KBM-7 (cell line): ENCODE data around the gene VIPR2.
"Not testable (repeated sequence)": the region's sequence is repeated elsewhere in the genome, so short reads cannot be mapped to it uniquely, and the experiment has no call there.

Experiments used
- DNase-seq: peaks from one replicate; pipeline ENCODE4 v3.0.0-alpha.2; 2015
- in situ Hi-C: fragments of 300-500 bp; cut with MboI; formaldehyde crosslinking; loops from 2 replicates; pipeline ENCODE4 v1.14.3; 2020; ENCODE audit warnings: low sequenced_read_pairs, low pct_unique_long_range_greater_than_20kb, mixed read lengths

VIPR2 gene

GRCh38 chr7:159112136-159113011 is 32.3 kb downstream of the VIPR2 start:
- in situ Hi-C loops: no loop called here
- no peak for DNase-seq

- in situ Hi-C loops: no loop called here
- DNase-seq: no peak
Observed at GRCh38 chr7:159109653-159110035, 35.0 kb downstream of the VIPR2 start.

DNA sequence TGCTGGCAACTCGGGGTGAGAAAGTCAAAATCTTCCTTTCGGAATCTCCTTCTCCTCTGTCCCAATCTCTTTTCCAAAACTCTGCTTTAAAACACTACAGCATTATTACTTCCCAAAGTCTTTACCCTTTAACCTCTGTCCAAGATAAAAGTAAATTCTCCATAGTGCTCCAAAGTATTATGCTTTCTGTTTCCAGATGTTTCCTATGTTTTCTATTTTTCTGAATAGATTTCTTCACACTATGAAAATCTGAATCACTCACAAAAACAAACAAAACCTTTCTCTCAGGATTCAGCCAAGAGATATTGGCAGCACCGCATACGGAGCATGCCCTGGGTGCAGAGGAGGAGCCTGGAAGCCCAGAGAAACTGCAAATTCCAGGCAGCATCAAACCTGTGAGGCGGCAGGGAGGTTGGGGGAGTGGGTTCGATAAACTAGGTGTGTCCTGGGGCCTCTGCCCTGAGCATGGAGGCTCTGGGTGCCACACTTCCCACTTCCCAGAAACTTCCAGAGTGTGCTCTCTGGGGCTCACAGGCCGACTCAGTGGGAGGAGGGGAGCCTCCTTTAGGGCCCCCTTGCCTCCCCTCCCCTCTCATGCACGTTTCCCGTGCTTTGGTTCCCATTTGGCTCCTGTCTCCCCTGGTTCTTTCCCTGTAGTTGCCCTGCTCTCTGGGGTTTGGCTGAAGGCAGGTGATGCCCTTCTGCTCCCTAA is 35.6 kb downstream of the VIPR2 start:
- in situ Hi-C loops: no loop called here
- DNase-seq: no peak

GRCh38 chr7:159108491-159108890 is 36.2 kb downstream of the VIPR2 start:
- DNase-seq: no peak

GRCh38 chr7:159107161-159107892 is 37.3 kb downstream of the VIPR2 start:
- in situ Hi-C loops: no loop called here
- no peak for DNase-seq

More at GRCh38 chr7:159108491-159108890, 36.2 kb downstream of the VIPR2 start:
- in situ Hi-C loops: no loop called here

GRCh38 chr7:159105832-159106811 is 38.5 kb downstream of the VIPR2 start:
- no peak for DNase-seq
- in situ Hi-C loops: no loop called here

DNA sequence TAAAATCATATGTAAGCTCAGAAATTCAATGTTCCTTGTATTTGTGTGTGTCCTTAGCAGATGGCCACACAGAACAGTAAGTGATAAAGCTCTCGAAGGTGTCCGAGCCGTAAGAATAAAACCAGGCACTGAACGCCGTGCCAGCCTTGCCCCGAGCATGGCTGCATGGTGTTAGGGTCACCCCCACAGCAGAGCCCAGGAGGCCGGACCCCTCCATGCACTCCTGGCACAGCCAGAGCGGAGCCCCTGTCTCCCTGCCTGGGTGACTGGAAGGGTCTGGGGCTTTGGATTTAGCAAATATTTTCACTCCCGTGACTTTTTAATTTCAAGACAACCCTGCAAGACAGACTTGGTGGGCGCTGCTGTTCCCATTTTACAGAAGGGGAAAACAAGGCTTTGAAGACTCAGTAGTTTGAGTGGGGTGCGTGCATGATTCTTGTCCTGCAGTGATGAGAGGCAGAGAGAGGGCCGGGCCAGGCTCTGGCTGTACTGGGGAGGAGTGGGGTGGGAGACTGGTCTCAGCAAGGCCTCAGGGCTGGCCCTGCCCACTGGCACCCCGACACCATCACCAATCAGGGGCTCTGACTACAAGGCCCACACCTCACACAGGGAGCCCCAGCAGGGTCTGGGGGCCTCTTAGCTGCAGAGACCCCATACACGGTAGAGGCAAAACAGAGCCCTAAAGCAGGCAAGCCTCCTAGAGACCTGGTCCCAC is 39.4 kb downstream of the VIPR2 start:
- DNase-seq: no peak
- in situ Hi-C loops: no loop called here

DNA sequence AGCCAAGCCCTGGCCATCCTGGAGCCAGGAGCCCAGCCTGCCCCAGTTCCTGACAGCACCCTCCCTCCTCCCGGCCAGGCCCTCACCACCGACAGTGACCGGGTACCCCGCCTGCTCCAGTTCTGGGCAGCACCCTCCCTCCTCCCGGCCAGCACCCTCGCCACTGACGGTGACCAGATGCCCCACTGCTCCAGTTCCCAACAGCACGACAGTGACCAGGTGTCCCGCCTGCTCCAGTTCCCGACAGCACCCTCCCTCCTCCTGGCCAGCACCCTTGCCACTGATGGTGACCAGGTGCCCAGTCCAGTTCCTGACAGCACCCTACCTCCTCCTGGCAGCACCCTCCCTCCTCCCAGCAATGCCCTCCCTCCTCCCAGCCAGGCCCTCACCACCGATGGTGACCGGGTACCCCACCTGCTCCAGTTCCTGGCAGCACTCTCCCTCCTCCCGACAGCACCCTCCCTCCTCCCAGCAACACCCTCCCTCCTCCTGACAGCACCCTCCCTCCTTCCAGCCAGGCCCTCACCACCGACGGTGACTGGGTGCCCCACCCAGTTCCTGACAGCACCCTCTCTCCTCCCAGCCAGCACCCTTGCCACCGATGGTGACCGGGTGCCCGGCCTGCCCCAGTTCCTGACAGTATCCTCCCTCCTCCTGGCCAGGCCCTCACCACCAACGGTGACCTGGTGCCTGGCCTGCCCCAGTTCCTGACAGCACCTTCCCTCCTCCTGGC is 40.3 kb downstream of the VIPR2 start:
- DNase-seq: no peak
- in situ Hi-C loops: no loop called here

GRCh38 chr7:159103382-159104187 is 41.1 kb downstream of the VIPR2 start:
- in situ Hi-C loops: no loop called here
- DNase-seq: no peak

GRCh38 chr7:159102681-159103381 is 41.8 kb downstream of the VIPR2 start:
- in situ Hi-C loops: no loop called here
- DNase-seq: no peak

- in situ Hi-C loops, DNase-seq: not testable (repeated sequence)
Observed at GRCh38 chr7:159101661-159102091, 43.0 kb downstream of the VIPR2 start.

DNA sequence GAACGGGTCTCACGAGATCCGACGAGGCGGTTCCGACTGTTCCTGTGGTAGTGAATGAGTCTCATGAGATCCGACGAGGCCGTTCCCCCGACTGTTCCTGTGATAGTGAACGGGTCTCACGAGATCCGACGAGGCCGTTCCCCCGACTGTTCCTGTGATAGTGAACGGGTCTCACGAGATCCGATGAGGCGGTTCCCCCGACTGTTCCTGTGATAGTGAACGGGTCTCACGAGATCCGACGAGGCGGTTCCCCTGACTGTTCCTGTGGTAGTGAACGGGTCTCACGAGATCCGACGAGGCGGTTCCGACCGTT is 43.6 kb downstream of the VIPR2 start:
- in situ Hi-C loops: not testable (repeated sequence)

DNA sequence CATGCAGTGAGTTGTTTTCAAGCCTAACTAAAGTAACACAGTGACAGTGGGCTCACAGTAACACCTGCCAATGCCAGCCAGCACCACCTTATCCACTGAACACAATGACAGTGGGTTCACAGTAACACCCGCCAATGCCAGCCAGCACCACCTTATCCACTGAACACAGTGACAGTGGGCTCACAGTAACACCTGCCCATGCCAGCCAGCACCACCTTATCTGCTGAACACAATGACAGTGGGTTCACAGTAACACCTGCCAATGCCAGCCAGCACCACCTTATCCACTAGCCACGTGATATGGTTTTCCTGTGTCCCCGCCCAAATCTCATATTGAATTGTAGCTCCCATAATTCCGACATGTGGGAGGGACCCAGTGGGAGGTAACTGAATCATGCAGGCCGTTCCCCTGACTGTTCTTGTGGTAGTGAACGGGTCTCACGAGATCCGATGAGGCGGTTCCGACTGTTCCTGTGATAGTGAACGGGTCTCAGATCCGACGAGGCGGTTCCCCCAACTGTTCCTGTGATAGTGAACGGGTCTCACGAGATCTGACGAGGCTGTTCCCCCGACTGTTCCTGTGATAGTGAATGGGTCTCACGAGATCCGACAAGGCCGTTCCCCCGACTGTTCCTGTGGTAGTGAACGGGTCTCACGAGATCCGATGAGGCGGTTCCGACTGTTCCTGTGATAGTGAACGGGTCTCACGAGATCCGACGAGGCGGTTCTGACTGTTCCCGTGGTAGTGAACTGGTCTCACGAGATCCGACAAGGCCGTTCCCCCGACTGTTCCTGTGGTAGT is 44.2 kb downstream of the VIPR2 start:
- DNase-seq, in situ Hi-C loops: not testable (repeated sequence)

More for the DNA sequence above, 43.6 kb downstream of the VIPR2 start:
- DNase-seq: not testable (repeated sequence)

GRCh38 chr7:159099711-159100231 is 44.9 kb downstream of the VIPR2 start:
- no peak for DNase-seq
- in situ Hi-C loops: no loop called here
